ENCODE measurements around the gene AOX1.

Gene AOX1

GRCh38 chr2:200616193-200616592 is 30.4 kb downstream of the AOX1 start:
- H3K27ac ChIP-seq (ENCODE audit: insufficient read depth, low read depth, low read length, poor library complexity, severe bottlenecking), result no peak overlapping the region
- H3K4me3 ChIP-seq (ENCODE audit: insufficient read depth, low read depth, low read length), result no peak overlapping the region
- no peaks in the 10 kb centered on the region for H3K4me1 ChIP-seq (ENCODE audit: control insufficient read depth, insufficient read depth, low read length)
- H3K36me3 ChIP-seq (ENCODE audit: control insufficient read depth, insufficient read depth, low read length), result no peaks in the 10 kb centered on the region
- H3K27me3 ChIP-seq (ENCODE audit: control insufficient read depth, insufficient read depth, low read length, poor library complexity, severe bottlenecking), result no peaks in the 10 kb centered on the region
- 94 to 95% methylated on average over 5 of the region's 5 CpGs for WGBS, 2 experiments
- no peaks in the 10 kb centered on the region for H3K9me3 ChIP-seq (ENCODE audit: control insufficient read depth, low read length)

DNA sequence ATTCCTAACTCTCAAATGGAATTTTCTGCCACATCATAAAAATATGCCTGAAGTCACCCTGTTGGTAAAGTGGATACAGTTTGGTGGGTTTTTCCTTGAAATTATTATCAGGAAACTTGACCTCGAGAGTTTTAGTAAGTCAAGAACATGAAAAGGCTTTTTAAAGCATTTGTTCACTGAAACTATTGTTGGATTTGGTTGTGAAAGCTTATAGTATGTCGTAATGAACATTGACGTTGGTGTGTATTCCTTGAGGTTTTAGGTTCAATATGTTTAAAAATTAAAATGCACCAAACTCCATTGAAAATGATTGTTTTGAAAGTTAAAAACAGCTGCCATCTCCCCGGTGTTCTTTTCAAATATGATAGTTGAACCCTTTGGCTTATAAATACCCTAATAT is 30.8 kb downstream of the AOX1 start:
- H3K9me3 ChIP-seq (ENCODE audit: control insufficient read depth, low read length), result no peaks in the 10 kb centered on the region
- H3K27ac ChIP-seq (ENCODE audit: insufficient read depth, low read depth, low read length, poor library complexity, severe bottlenecking), result no peak overlapping the region
- 91 to 100% methylated on average over 3 to 4 of the region's 4 CpGs for WGBS, 2 experiments
- H3K4me3 ChIP-seq (ENCODE audit: insufficient read depth, low read depth, low read length), result no peak overlapping the region
- H3K4me1 ChIP-seq (ENCODE audit: control insufficient read depth, insufficient read depth, low read length), result no peaks in the 10 kb centered on the region
- no peaks in the 10 kb centered on the region for H3K27me3 ChIP-seq (ENCODE audit: control insufficient read depth, insufficient read depth, low read length, poor library complexity, severe bottlenecking)
- no peaks in the 10 kb centered on the region for H3K36me3 ChIP-seq (ENCODE audit: control insufficient read depth, insufficient read depth, low read length)

DNA sequence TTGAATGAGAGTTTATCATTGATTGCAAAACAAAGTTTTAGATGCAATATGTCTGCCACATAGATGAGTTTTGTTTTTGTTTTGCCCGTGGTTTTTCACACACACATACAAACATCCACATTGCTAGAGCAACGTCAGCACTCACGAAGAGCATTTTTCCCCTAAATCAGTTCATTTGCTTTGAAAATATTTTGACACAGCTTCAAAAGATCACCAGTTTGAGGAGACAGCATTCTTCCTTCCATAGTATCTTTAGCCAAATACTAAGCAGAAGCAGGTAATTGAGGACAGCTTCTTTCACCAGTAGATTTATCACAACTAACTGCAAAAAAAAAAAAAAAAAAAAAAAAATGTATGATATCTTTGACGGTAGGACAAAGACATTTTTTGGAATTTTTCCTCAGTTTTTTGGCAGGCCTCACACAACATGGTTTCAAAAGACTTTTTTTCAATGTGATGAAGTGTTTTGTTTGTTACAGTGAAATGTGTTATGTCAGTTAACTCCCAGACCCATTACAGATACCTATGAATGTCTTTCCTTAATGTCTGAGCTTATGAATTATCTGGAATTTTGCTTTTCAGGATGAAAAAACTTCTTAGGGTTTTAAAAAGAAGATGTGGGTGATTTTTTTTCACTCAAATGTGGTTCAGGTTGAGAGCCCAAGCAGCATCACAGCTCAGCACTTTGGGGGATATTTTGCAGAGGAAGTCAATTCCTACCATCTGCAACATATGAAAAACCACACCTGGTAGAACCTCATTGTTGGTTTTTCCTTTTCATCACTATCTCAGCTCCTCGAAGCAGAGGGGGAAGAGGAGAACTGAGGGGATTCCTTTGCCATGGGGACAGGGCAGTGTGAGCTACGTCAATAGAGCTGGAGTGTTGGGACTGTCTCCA is 31.6 kb downstream of the AOX1 start:
- Histone ChIP-seq H3K9me3 (ENCODE audit: control insufficient read depth, low read length) (no peaks in the 10 kb centered on the region), H3K27ac (ENCODE audit: insufficient read depth, low read depth, low read length, poor library complexity, severe bottlenecking) (no peak overlapping the region), H3K27me3 (ENCODE audit: control insufficient read depth, insufficient read depth, low read length, poor library complexity, severe bottlenecking) (no peaks in the 10 kb centered on the region), H3K4me3 (ENCODE audit: insufficient read depth, low read depth, low read length) (no peak overlapping the region), H3K36me3 (ENCODE audit: control insufficient read depth, insufficient read depth, low read length) (no peaks in the 10 kb centered on the region), H3K4me1 (ENCODE audit: control insufficient read depth, insufficient read depth, low read length) (no peaks in the 10 kb centered on the region)
- 85 to 87% methylated on average over 6 of the region's 6 CpGs for WGBS, 2 experiments

- no peaks in the 10 kb centered on the region for H3K36me3 ChIP-seq (ENCODE audit: control insufficient read depth, insufficient read depth, low read length)
- 90 to 94% methylated on average over 2 of the region's 3 CpGs for WGBS, 2 experiments
- no peaks in the 10 kb centered on the region for H3K4me1 ChIP-seq (ENCODE audit: control insufficient read depth, insufficient read depth, low read length)
These were observed 32.2 kb downstream of the AOX1 start for GRCh38 chr2:200618054-200618419.

GRCh38 chr2:200618590-200619021 is 32.8 kb downstream of the AOX1 start:
- Histone ChIP-seq H3K27ac (ENCODE audit: insufficient read depth, low read depth, low read length, poor library complexity, severe bottlenecking) (no peak overlapping the region), H3K9me3 (ENCODE audit: control insufficient read depth, low read length) (no peaks in the 10 kb centered on the region), H3K27me3 (ENCODE audit: control insufficient read depth, insufficient read depth, low read length, poor library complexity, severe bottlenecking) (no peaks in the 10 kb centered on the region), H3K4me1 (ENCODE audit: control insufficient read depth, insufficient read depth, low read length) (no peaks in the 10 kb centered on the region), H3K36me3 (ENCODE audit: control insufficient read depth, insufficient read depth, low read length) (no peaks in the 10 kb centered on the region), H3K4me3 (ENCODE audit: insufficient read depth, low read depth, low read length) (no peak overlapping the region)
- 80 to 89% methylated on average over 3 of the region's 3 CpGs for WGBS, 2 experiments

More at GRCh38 chr2:200618054-200618419, 32.2 kb downstream of the AOX1 start:
- H3K4me3 ChIP-seq (ENCODE audit: insufficient read depth, low read depth, low read length), result no peak overlapping the region
- no peaks in the 10 kb centered on the region for H3K9me3 ChIP-seq (ENCODE audit: control insufficient read depth, low read length)
- H3K27me3 ChIP-seq (ENCODE audit: control insufficient read depth, insufficient read depth, low read length, poor library complexity, severe bottlenecking), result no peaks in the 10 kb centered on the region
- no peak overlapping the region for H3K27ac ChIP-seq (ENCODE audit: insufficient read depth, low read depth, low read length, poor library complexity, severe bottlenecking)

DNA sequence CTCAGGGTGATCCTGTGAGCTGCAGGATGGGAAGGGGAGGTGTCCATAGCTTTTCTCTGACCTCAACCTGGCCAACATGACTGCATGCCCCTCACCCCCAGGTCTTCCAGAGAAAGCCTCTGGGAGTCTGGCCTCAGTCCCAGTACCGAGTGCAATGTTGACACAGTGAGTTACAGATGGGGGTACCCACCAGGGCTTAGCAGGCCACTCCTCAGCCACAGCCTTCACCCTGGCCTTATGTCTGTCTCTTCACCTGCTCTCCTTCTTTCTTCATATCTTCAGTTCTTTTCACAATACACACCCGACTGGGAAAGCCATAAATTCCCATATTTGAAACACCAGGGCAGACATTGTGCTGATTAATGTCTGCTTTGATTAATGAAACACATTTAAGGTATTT is 33.5 kb downstream of the AOX1 start:
- WGBS, 2 experiments, result 81 to 84% methylated on average over 2 of the region's 2 CpGs
- no peaks in the 10 kb centered on the region for H3K4me1 ChIP-seq (ENCODE audit: control insufficient read depth, insufficient read depth, low read length)

GRCh38 chr2:200620606-200621390 is 35.0 kb downstream of the AOX1 start:
- H3K27ac ChIP-seq (ENCODE audit: insufficient read depth, low read depth, low read length, poor library complexity, severe bottlenecking), result no peak overlapping the region
- H3K36me3 ChIP-seq (ENCODE audit: control insufficient read depth, insufficient read depth, low read length), result no peaks in the 10 kb centered on the region
- no peaks in the 10 kb centered on the region for H3K4me1 ChIP-seq (ENCODE audit: control insufficient read depth, insufficient read depth, low read length)
- WGBS, 2 experiments, result 97 to 98% methylated on average over 7 of the region's 7 CpGs
- no peaks in the 10 kb centered on the region for H3K9me3 ChIP-seq (ENCODE audit: control insufficient read depth, low read length)
- H3K27me3 ChIP-seq (ENCODE audit: control insufficient read depth, insufficient read depth, low read length, poor library complexity, severe bottlenecking), result no peaks in the 10 kb centered on the region
- no peak overlapping the region for H3K4me3 ChIP-seq (ENCODE audit: insufficient read depth, low read depth, low read length)

More for the DNA sequence above, 33.5 kb downstream of the AOX1 start:
- H3K9me3 ChIP-seq (ENCODE audit: control insufficient read depth, low read length), result no peaks in the 10 kb centered on the region
- no peaks in the 10 kb centered on the region for H3K36me3 ChIP-seq (ENCODE audit: control insufficient read depth, insufficient read depth, low read length)
- H3K27me3 ChIP-seq (ENCODE audit: control insufficient read depth, insufficient read depth, low read length, poor library complexity, severe bottlenecking), result no peaks in the 10 kb centered on the region
- no peak overlapping the region for H3K27ac ChIP-seq (ENCODE audit: insufficient read depth, low read depth, low read length, poor library complexity, severe bottlenecking)
- no peak overlapping the region for H3K4me3 ChIP-seq (ENCODE audit: insufficient read depth, low read depth, low read length)

DNA sequence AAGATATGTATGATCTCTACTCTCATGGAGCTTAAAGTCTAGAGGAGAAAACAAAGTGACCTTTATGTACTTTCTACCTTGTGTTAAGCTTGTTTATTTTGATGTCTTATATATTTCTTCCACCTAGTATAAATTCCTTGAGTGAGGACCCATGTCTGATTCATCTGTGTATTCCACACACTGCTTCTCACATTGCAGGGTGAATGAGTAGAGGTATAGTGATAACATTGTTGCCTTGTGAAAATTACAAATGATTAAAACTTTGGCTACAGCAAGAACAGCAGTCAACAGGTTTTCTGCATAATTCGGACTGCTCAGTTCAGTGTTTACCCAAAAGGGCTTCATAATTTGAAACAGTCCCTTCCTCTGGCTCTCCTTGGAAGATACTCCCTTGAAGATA is 36.3 kb downstream of the AOX1 start:
- no peaks in the 10 kb centered on the region for H3K36me3 ChIP-seq (ENCODE audit: control insufficient read depth, insufficient read depth, low read length)
- H3K27ac ChIP-seq (ENCODE audit: insufficient read depth, low read depth, low read length, poor library complexity, severe bottlenecking), result no peak overlapping the region
- H3K4me1 ChIP-seq (ENCODE audit: control insufficient read depth, insufficient read depth, low read length), result no peaks in the 10 kb centered on the region
- no peaks in the 10 kb centered on the region for H3K9me3 ChIP-seq (ENCODE audit: control insufficient read depth, low read length)
- no peaks in the 10 kb centered on the region for H3K27me3 ChIP-seq (ENCODE audit: control insufficient read depth, insufficient read depth, low read length, poor library complexity, severe bottlenecking)
- H3K4me3 ChIP-seq (ENCODE audit: insufficient read depth, low read depth, low read length), result no peak overlapping the region
- WGBS, 2 experiments, result 91% methylated on average over 1 of the region's 1 CpG

DNA sequence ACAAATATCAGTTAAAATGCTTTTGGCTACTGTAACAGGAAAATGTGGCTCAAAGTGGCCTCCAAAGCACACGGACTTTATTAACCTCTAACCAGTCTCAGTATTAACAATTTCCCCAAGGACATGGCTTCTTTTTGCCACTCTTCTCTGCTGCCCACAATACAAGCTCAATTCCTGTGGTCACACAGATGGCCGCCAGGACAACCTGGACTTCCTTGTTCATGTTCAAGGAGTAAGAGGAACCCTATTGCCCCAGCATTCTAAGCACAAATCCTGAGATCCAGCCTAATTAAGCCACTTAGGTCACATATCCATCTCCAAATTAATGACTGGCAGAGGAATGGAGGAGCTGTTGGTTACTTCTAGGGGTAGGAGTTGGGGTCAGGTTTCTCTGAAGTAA is 38.2 kb downstream of the AOX1 start:
- H3K9me3 ChIP-seq (ENCODE audit: control insufficient read depth, low read length), result no peaks in the 10 kb centered on the region
- H3K27ac ChIP-seq (ENCODE audit: insufficient read depth, low read depth, low read length, poor library complexity, severe bottlenecking), result no peak overlapping the region
- no peak overlapping the region for H3K4me3 ChIP-seq (ENCODE audit: insufficient read depth, low read depth, low read length)
- WGBS, 2 experiments, result 94% methylated on average over 2 of the region's 2 CpGs
- no peaks in the 10 kb centered on the region for H3K36me3 ChIP-seq (ENCODE audit: control insufficient read depth, insufficient read depth, low read length)
- H3K4me1 ChIP-seq (ENCODE audit: control insufficient read depth, insufficient read depth, low read length), result no peaks in the 10 kb centered on the region
- H3K27me3 ChIP-seq (ENCODE audit: control insufficient read depth, insufficient read depth, low read length, poor library complexity, severe bottlenecking), result no peaks in the 10 kb centered on the region

DNA sequence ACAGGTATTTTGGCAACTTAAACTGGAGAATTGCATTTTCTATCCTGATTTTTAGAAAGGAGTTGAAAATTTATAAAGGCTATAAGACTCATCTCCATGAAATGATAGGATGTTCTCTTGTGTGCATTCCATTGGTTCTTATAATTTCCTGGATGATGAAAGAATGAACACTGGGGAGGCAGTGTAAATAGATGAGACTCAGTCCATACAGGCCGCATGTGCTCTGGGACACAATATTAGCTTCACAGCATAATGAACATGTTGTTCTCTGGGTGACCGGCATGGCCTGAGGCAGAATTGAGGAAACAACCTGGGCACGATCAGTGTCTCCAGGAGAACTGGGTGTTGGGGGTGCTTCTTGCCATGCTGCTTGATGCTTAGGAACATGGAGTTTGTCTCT is 38.8 kb downstream of the AOX1 start:
- no peak overlapping the region for H3K4me3 ChIP-seq (ENCODE audit: insufficient read depth, low read depth, low read length)
- WGBS, 2 experiments, result 95 to 96% methylated on average over 3 of the region's 3 CpGs
- no peaks in the 10 kb centered on the region for H3K9me3 ChIP-seq (ENCODE audit: control insufficient read depth, low read length)
- no peaks in the 10 kb centered on the region for H3K36me3 ChIP-seq (ENCODE audit: control insufficient read depth, insufficient read depth, low read length)
- no peak overlapping the region for H3K27ac ChIP-seq (ENCODE audit: insufficient read depth, low read depth, low read length, poor library complexity, severe bottlenecking)
- no peaks in the 10 kb centered on the region for H3K27me3 ChIP-seq (ENCODE audit: control insufficient read depth, insufficient read depth, low read length, poor library complexity, severe bottlenecking)
- H3K4me1 ChIP-seq (ENCODE audit: control insufficient read depth, insufficient read depth, low read length), result no peaks in the 10 kb centered on the region

Measured in ectodermal cell (in vitro differentiated cells).